Testis (tissue), 3 donors: Measurements from ENCODE around the gene GRID2. TPM values are rescaled to one million over a fixed set of nuclear protein-coding genes. Genes with fewer than 3 reads are reported as not detected.

Experiments used
- DNase-seq: peaks from one replicate; pipeline ENCODE4 v3.0.0-alpha.2; 2019
- H3K27ac ChIP-seq, 2 donors: fragments of 200-600 bp; sonication (generic); one replicate each; pipeline ENCODE4 v1.5.1; 2019
- H3K27me3 ChIP-seq: fragments of 200-600 bp; sonication (generic); one replicate; pipeline ENCODE4 v1.5.1; 2019
- H3K36me3 ChIP-seq: fragments of 200-600 bp; sonication (generic); one replicate; pipeline ENCODE4 v1.5.1; 2017; ENCODE audit warnings: low read depth; ENCODE audit errors: missing control alignments
- H3K4me1 ChIP-seq: fragments of 200-600 bp; sonication (generic); one replicate; pipeline ENCODE4 v1.5.1; 2019
- H3K4me3 ChIP-seq, 2 donors: fragments of 200-600 bp; sonication (generic); one replicate each; pipeline ENCODE4 v1.5.1; 2017 to 2019
- H3K9me3 ChIP-seq: fragments of 200-600 bp; sonication (generic); one replicate; pipeline ENCODE4 v1.5.1; 2017
- POLR2A ChIP-seq: fragments of 450-650 bp; IDR thresholded peaks from one replicate; pipeline ENCODE4 v1.6.1; 2017; ENCODE audit warnings: antibody characterized with exemption, mild to moderate bottlenecking, moderate library complexity
- WGBS, 2 donors: methylation state at CpG; one replicate each; pipeline ENCODE4 v1.1.5; 2018; 5-methylcytosine and 5-hydroxymethylcytosine counted together
- intact Hi-C: fragments of 100-400 bp; cut with DNase I; formaldehyde crosslinking; loops from one replicate; pipeline ENCODE4 v1.15.1; 2023; ENCODE audit warnings: low total_unique reads
- polyA plus RNA-seq: library from polyadenylated mRNA; stranded (reverse); fragments of 350-450 nt; fragmentation: Illumina TruSeq; extraction: RNeasy Lipid Tissue Mini Kit (QIAGEN cat#74804); gene quantifications from one replicate; pipeline ENCODE4 v1.2.3, GENCODE V29; 2014; ENCODE audit warnings: low read depth, low replicate concordance; ENCODE audit not compliant: insufficient read depth
- total RNA-seq, 2 donors: library from RNA; depleted of rRNA; stranded (reverse); fragments of >200 nt; gene quantifications; one replicate each; pipeline ENCODE4 v1.2.3, GENCODE V29; 2016
- TF ChIP-seq, protein P1 (sequence below), 3 experiments: fragments of 450-650 bp in 2 of 3; fragments of 200-600 bp in 1 of 3; sonication (generic) in 1 of 3; IDR thresholded peaks; one replicate each; pipeline ENCODE4 v1.5.1; 2016 to 2019; ENCODE audit warnings: antibody characterized with exemption in 3 of 3, mild to moderate bottlenecking in 2 of 3, moderate library complexity in 1 of 3

Gene GRID2
- total and polyA plus RNA-seq, 3 donors from 2014 or later: 27.1 to 34.6 (median 32.7) TPM

GRCh38 chr4:93042746-93043145 is 739.0 kb downstream of the GRID2 start:
- Histone ChIP-seq H3K4me1 (no peaks in the 10 kb centered on the region), H3K27me3 (no peaks in the 10 kb centered on the region), H3K36me3 (no peaks in the 10 kb centered on the region), H3K9me3 (no peaks in the 10 kb centered on the region), H3K27ac (no peak overlapping the region), H3K4me3 (no peak overlapping the region)
- TF ChIP-seq, protein P1, sequence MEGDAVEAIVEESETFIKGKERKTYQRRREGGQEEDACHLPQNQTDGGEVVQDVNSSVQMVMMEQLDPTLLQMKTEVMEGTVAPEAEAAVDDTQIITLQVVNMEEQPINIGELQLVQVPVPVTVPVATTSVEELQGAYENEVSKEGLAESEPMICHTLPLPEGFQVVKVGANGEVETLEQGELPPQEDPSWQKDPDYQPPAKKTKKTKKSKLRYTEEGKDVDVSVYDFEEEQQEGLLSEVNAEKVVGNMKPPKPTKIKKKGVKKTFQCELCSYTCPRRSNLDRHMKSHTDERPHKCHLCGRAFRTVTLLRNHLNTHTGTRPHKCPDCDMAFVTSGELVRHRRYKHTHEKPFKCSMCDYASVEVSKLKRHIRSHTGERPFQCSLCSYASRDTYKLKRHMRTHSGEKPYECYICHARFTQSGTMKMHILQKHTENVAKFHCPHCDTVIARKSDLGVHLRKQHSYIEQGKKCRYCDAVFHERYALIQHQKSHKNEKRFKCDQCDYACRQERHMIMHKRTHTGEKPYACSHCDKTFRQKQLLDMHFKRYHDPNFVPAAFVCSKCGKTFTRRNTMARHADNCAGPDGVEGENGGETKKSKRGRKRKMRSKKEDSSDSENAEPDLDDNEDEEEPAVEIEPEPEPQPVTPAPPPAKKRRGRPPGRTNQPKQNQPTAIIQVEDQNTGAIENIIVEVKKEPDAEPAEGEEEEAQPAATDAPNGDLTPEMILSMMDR (IDR thresholded peaks at IDR 0.05): no peak
- no peak for TF ChIP-seq POLR2A
- DNase-seq: no peak
- intact Hi-C loops: no loop called here

- TF ChIP-seq POLR2A: no peak
- TF ChIP-seq, protein P1 (IDR thresholded peaks at IDR 0.05): no peak
- H3K27me3 ChIP-seq: no peaks in the 10 kb centered on the region
- H3K27ac ChIP-seq: no peak overlapping the region
- H3K4me1 ChIP-seq: no peaks in the 10 kb centered on the region
- WGBS, 2 donors: 92 to 94% methylated on average over 6 of the region's 6 CpGs
- no peak overlapping the region for H3K4me3 ChIP-seq
- no peak for DNase-seq
- no peaks in the 10 kb centered on the region for H3K36me3 ChIP-seq
- no peaks in the 10 kb centered on the region for H3K9me3 ChIP-seq
- intact Hi-C loops: no loop called here
Observed at GRCh38 chr4:93053140-93053539, 749.4 kb downstream of the GRID2 start.

DNA sequence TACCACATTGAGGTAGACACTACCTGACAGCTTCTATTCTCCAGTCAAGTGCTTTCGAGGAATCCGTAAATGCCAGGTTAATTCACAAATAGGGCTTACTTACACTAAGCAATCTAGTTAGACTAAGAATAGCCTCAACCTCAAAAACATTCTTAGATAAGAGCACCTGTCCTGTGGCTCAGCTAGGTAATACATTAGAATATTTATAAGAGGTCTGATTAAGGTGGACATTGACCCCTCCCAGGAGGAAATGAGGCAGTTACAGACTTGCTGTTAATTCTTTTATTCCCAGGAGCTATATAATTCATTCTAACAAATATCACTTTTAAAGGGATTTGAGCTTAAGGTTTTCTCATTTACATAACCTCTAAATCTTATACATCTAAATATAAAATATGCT is 758.1 kb downstream of the GRID2 start:
- no peak for TF ChIP-seq POLR2A
- TF ChIP-seq, protein P1 (IDR thresholded peaks at IDR 0.05): no peak
- H3K9me3 ChIP-seq: no peaks in the 10 kb centered on the region
- intact Hi-C loops: no loop called here
- H3K36me3 ChIP-seq: no peaks in the 10 kb centered on the region
- DNase-seq: no peak
- H3K27me3 ChIP-seq: no peaks in the 10 kb centered on the region
- no peak overlapping the region for H3K27ac ChIP-seq
- H3K4me3 ChIP-seq: no peak overlapping the region
- WGBS, 2 donors: 96 to 100% methylated on average over 2 of the region's 2 CpGs
- H3K4me1 ChIP-seq: no peaks in the 10 kb centered on the region

DNA sequence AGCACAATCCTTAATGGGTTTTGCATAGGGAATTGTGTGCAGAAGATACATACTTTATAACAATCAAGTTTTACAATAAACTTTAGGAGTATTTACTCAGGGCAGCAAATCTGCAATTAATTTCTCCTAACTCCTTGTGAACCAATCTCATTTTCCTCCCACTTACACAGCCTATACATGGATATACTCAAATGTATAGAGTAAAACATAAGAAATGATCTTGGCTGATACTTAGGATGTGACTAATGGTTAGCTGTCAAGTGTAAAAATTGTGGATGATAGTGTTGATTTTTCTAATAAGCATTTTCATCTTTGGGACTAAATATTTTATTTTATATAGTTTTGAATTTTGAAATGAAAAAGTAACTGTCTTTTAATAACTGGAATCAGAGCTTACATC is 759.6 kb downstream of the GRID2 start:
- Histone ChIP-seq H3K27ac (no peak overlapping the region), H3K27me3 (no peaks in the 10 kb centered on the region), H3K4me3 (no peak overlapping the region), H3K36me3 (no peaks in the 10 kb centered on the region), H3K4me1 (no peaks in the 10 kb centered on the region), H3K9me3 (no peaks in the 10 kb centered on the region)
- no peak for DNase-seq
- TF ChIP-seq POLR2A: no peak
- intact Hi-C loops: no loop called here

GRCh38 chr4:93065790-93066189 is 762.0 kb downstream of the GRID2 start:
- TF ChIP-seq, protein P1 (IDR thresholded peaks at IDR 0.05): no peak
- TF ChIP-seq POLR2A: no peak
- 74 to 82% methylated on average over 2 of the region's 2 CpGs for WGBS, 2 donors

More at GRCh38 chr4:93065790-93066189, 762.0 kb downstream of the GRID2 start:
- no peak for DNase-seq
- Histone ChIP-seq H3K4me1 (no peaks in the 10 kb centered on the region), H3K27ac (no peak overlapping the region), H3K27me3 (no peaks in the 10 kb centered on the region), H3K36me3 (no peaks in the 10 kb centered on the region), H3K9me3 (no peaks in the 10 kb centered on the region), H3K4me3 (no peak overlapping the region)
- intact Hi-C loops: no loop called here
